H1 (cell line): ENCODE results near the gene ENKUR. TPM values are rescaled to one million over a fixed set of nuclear protein-coding genes. Genes with fewer than 3 reads are reported as not detected.

Source experiments
- ASH2L ChIP-seq: fragments of 200-600, 300-600 bp; sonication (generic); IDR thresholded peaks from one replicate; pipeline ENCODE4 v1.7.1; 2017; ENCODE audit warnings: low read length
- BCL11A ChIP-seq, 2 experiments: IDR thresholded peaks; one replicate each; pipeline ENCODE4 v1.6.1; 2011; ENCODE audit warnings: low read depth in 2 of 2, low read length in 2 of 2, mild to moderate bottlenecking in 2 of 2
- CHD2 ChIP-seq: IDR thresholded peaks from 2 replicates; pipeline ENCODE4 v1.6.1; 2012; ENCODE audit warnings: low read length, improper control_type of control experiment
- EGR1 ChIP-seq: IDR thresholded peaks from 2 replicates; pipeline ENCODE4 v1.6.1; 2011; ENCODE audit warnings: low read depth, low read length, borderline replicate concordance
- EP300 ChIP-seq, 2 experiments: IDR thresholded peaks; 1 replicate in 1 of 2; 2 replicates in 1 of 2; pipeline ENCODE4 v1.6.1; 2011 to 2012; ENCODE audit warnings: low read depth in 2 of 2, low read length in 2 of 2, mild to moderate bottlenecking in 2 of 2, borderline replicate concordance in 1 of 2, inconsistent platforms in 1 of 2, moderate library complexity in 1 of 2
- EZH2 ChIP-seq: fragments of 200-600 bp; sonication (generic); IDR thresholded peaks from 2 replicates; pipeline ENCODE4 v1.7.1; 2012; ENCODE audit warnings: low read depth, mild to moderate bottlenecking, moderate library complexity, low read length, inconsistent platforms; ENCODE audit not compliant: severe bottlenecking
- GTF2F1 ChIP-seq: IDR thresholded peaks from 2 replicates; pipeline ENCODE4 v1.6.1; 2012; ENCODE audit warnings: low read depth, low read length, improper control_type of control experiment, borderline replicate concordance
- JUN ChIP-seq: IDR thresholded peaks from 2 replicates; pipeline ENCODE4 v1.6.1; 2011; ENCODE audit warnings: low read depth, mild to moderate bottlenecking, improper control_type of control experiment, low read length
- KDM1A ChIP-seq: fragments of 200-600, 300-600 bp; sonication (generic); IDR thresholded peaks from 2 replicates; pipeline ENCODE4 v1.7.1; 2016; ENCODE audit warnings: mild to moderate bottlenecking, low read length, borderline replicate concordance
- KDM5A ChIP-seq: fragments of 200-600 bp; IDR thresholded peaks from 2 replicates; pipeline ENCODE4 v1.7.1; 2012; ENCODE audit warnings: mild to moderate bottlenecking, low read length, inconsistent platforms, mixed read lengths
- POLR2AphosphoS5 ChIP-seq: IDR thresholded peaks from 2 replicates; pipeline ENCODE4 v1.6.1; 2011; ENCODE audit warnings: low read depth, low read length
- POU5F1 ChIP-seq: IDR thresholded peaks from 2 replicates; pipeline ENCODE4 v1.6.1; 2011; ENCODE audit warnings: low read depth, mild to moderate bottlenecking, low read length, moderate library complexity
- RAD21 ChIP-seq, 2 experiments: IDR thresholded peaks in 1 of 2; conservative IDR thresholded peaks in 1 of 2; 2 replicates each; pipeline ENCODE4 v1.6.1; 2011; ENCODE audit warnings: low read depth in 2 of 2, low read length in 2 of 2, improper control_type of control experiment in 1 of 2, inconsistent platforms in 1 of 2, mild to moderate bottlenecking in 1 of 2, moderate library complexity in 1 of 2
- RXRA ChIP-seq: IDR thresholded peaks from 2 replicates; pipeline ENCODE4 v1.6.1; 2011; ENCODE audit warnings: low read depth, mild to moderate bottlenecking, low read length, moderate library complexity; ENCODE audit not compliant: insufficient read depth
- SIX5 ChIP-seq: IDR thresholded peaks from 2 replicates; pipeline ENCODE4 v1.6.1; 2011; ENCODE audit warnings: mild to moderate bottlenecking, low read depth, low read length
- TAF1 ChIP-seq: IDR thresholded peaks from 2 replicates; pipeline ENCODE4 v1.6.1; 2011; ENCODE audit warnings: mild to moderate bottlenecking, low read depth, low read length
- polyA plus RNA-seq, 7 experiments: library from polyadenylated mRNA; depleted of rRNA in 3 of 7; stranded (reverse) in 5 of 7; unstranded in 2 of 7; fragments of >200 nt in 5 of 7; fragments of 200-250 nt in 2 of 7; gene quantifications; 1 replicate in 5 of 7; 2 replicates in 1 of 7; 4 replicates in 1 of 7; pipeline versions ENCODE4 v1.2.1 to v1.2.3, GENCODE V29; 2011 to 2013; ENCODE audit warnings: missing spikeins in 2 of 7, mixed read lengths in 2 of 7
- total RNA-seq: library from RNA; stranded (reverse); fragmentation: NEBNext Ultra II Directional; extraction: Animal tissue kit (Norgen Biotek cat#: 25700); gene quantifications from 2 replicates; pipeline ENCODE4 v1.2.1, GENCODE V29; 2021
- TF ChIP-seq, protein P1 (sequence below): IDR thresholded peaks from 2 replicates; pipeline ENCODE4 v1.6.1; 2012; ENCODE audit warnings: inconsistent platforms

Gene ENKUR
- total and polyA plus RNA-seq, 2 of the 8 experiments (the other 6 are each of a cell fraction or from before 2014, with no cell fraction given), result not detected

DNA sequence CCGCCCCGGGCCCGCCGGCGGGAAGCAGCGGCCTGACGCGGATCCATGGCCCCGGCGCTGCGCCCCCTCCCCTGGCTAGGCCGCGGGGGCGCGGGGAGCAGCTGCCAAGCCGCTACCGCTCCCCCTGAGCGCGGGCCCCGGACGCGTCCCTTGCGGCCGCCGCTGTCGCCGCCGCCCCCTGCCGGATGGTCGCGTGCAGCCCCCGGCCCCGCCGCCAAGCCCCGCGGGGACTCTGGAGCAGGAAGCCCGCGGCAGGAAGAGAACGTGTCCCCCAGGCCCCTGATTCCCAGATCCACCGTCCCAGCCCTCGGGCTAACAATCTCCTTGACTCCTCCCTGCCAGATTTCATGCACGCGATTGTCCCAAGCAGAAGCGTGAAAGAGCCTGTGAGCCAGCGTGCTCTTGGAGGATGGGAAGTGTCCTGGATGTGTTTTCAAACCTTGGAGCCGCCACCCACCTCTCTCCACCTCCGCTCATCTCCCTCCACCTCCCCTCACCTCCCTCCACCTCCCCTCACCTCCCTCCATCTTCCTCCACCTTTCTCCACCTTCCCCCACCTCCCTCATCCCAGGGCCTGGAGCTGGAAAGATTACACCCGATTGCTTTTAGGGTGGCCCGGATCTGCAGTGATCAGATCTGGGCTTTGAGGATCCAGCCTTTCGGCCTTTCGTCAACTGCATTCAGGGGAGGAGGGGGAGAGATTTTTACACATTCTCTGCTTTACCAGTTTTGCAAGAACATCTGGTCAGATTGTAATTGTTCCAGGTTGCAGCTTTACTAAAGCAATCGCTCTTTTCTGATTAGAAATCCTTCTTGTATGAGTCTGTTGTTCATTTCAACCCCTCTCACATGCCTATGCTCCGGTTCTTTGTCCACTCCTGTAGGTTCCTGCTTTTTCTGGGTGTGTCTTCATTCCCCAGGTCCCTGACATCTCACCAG, 63.0 kb downstream of the ENKUR start (continued):
- TF ChIP-seq BCL11A (IDR thresholded peaks at IDR 0.05; ENCODE audit: low read depth in 2 of 2, low read length in 2 of 2) (no peak), TAF1 (peak; percentile 67), RXRA (no peak), POLR2AphosphoS5 (peak; percentile 81), EZH2 (no peak), EGR1 (peak; percentile 40; the same call in 1 of the 2 replicates), POU5F1 (no peak), CHD2 (0 out of 2 replicates have a peak, but pooled peaks have one; percentile 12), KDM1A (no peak), GTF2F1 (no peak), KDM5A (no peak), JUN (no peak), SIX5 (no peak), RAD21 (IDR thresholded peaks at IDR 0.05 in 1 of 2, conservative IDR thresholded peaks at IDR 0.05 in 1 of 2; ENCODE audit: low read depth in 2 of 2, low read length in 2 of 2) (peak; percentile 7 to 45; a peak in 2 of 4 replicates), EP300 (IDR thresholded peaks at IDR 0.05; ENCODE audit: borderline replicate concordance in 1 of 2, low read depth in 2 of 2, low read length in 2 of 2) (no peak), ASH2L (peak; percentile 58)
- TF ChIP-seq, protein P1, sequence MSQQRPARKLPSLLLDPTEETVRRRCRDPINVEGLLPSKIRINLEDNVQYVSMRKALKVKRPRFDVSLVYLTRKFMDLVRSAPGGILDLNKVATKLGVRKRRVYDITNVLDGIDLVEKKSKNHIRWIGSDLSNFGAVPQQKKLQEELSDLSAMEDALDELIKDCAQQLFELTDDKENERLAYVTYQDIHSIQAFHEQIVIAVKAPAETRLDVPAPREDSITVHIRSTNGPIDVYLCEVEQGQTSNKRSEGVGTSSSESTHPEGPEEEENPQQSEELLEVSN, result no peak; the same call in 1 of the 2 replicates
